H4 (cell line): ENCODE results near the gene STX18. TPM values are rescaled to one million over a fixed set of nuclear protein-coding genes. Genes with fewer than 3 reads are reported as not detected.
"Not testable (repeated sequence)": the region's sequence is repeated elsewhere in the genome, so short reads cannot be mapped to it uniquely, and the experiment has no call there.

ENCODE experiments used
- DNase-seq: peaks from one replicate; pipeline ENCODE4 v3.0.0-alpha.2; 2015; ENCODE audit warnings: low spot score
- total RNA-seq: library from RNA; depleted of rRNA; stranded (reverse); fragments of >200 nt; shearing (Covaris generic); gene quantifications from 2 replicates; pipeline ENCODE4 v1.2.3, GENCODE V29; 2014

The STX18 gene
- total RNA-seq, 1 experiment from 2014 or later = 36.2 TPM

DNA sequence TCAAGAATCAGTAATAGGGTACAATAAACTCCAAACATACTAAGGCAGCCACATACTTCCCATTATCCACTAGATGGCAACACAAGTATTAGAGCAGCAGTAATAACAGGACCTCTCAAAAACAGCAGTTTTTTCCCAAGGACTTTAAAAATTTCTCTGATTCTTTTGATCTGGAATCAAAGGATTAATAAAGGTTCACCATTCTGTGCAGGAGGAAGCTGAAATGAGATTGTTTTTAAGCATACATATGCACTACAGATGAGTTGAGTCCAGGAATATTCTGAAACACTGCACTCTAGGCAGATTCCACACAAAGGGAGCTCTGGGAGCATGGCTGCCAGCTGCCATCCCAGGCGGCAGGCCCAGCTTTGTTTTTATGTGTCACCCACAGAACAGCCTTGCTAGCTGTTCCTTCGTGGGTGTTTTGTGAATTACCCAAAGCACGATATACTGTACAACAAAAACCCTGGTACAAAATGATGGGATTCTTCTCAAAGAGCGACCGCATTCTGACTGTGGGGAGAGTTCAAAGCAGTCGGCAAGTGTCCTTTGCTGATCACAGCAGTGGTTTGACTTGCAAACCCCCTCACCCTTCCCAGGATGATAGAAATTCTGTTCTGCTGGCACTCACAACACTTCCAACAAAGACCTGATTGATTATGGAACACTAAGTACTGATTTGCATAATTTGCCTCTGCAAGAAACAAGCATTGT is 61.0 kb downstream of the STX18 start:
- DNase-seq = no peak

DNA sequence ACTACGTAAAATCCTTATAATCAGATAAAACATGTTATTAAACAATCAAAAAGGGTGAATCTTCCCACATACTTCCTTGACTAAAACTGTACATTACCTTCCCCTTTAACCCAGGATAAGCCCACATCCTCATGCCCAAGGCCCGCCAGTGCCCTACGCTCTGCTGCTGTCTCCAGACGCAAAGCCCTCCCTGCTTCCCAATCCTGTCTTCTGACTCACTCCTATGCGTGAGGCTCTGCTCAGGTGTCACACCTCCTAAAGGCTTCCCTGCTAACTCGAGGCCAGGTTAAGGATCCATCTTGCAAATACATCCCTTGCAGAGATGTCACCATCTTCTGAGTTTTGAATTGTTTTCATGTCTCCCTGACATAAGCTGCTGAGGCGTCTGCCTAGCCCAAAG is 61.6 kb downstream of the STX18 start:
- DNase-seq = no peak

DNA sequence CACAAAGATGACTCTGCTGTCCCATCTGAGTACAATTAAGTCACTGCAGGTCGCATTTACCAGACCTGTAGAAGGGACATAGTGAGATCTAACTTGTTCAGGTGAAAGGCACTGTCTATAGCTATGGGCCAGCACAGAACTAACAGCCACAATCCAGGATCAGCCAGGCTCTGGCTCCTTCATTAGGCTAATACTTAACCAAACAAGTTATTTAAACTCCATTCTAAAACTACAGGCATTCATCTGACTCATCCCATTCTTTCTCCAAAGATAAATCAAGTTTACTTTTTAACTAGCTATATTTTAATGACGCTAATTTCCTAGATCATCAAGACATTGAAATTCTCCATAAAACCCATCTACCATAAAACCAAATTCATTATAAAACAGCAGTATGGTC is 62.5 kb downstream of the STX18 start:
- DNase-seq = no peak

DNA sequence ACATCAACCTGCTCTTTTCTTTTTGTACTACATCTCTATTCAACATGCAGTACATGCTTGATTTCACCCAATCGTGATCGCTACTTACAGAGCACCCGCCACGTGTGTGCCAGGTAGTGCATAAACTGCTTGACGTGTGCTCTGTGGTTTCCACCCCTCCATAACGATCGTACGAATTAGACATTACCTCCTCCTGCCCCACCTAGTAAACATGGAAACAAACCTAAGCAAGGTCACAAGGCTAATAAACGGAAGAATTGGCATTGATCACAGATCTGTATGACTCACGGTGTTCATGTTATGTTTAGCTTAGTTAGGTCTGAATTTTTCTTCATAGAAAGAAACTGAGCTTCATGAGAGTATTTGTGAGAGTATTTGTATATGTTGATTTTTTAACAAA is 64.1 kb downstream of the STX18 start:
- no peak for DNase-seq

DNA sequence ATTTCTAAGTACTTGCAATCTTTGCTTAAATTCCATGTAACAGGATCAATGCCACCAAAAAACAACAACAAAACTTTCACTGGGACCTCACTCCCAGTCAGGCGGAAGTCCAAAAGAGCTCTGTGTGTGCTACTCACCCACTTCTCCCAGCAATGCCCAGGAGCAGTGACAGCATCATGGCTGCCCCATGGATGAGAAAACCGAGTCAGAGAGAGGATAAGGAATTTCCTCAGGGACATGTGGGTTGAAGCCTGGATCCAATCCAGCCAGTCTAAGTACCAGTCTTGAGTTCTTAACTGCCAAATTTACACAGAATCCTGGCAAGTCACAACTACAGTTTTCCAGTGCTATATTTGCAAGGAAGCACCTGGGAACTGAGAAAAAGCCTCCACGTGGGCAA is 64.5 kb downstream of the STX18 start:
- DNase-seq = no peak

DNA sequence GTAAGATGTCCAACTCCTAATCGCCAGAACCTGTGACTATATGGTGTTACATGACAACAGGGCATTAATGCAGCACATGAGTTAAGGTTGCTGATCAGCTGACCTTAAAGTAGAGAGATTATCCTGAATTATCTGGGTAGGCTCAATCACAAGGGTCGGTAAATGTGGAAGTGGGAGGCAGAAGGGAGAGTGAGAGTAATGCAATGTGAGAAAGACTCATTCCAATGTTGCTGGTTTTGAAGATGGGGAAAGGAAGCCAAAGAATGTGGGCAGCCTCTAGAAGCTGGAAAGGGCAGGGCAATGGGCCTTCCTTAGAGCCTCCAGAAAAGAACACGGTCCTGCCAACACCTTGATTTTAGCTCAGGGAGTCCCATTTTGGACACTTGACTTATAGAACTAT is 67.4 kb downstream of the STX18 start:
- no peak for DNase-seq

DNA sequence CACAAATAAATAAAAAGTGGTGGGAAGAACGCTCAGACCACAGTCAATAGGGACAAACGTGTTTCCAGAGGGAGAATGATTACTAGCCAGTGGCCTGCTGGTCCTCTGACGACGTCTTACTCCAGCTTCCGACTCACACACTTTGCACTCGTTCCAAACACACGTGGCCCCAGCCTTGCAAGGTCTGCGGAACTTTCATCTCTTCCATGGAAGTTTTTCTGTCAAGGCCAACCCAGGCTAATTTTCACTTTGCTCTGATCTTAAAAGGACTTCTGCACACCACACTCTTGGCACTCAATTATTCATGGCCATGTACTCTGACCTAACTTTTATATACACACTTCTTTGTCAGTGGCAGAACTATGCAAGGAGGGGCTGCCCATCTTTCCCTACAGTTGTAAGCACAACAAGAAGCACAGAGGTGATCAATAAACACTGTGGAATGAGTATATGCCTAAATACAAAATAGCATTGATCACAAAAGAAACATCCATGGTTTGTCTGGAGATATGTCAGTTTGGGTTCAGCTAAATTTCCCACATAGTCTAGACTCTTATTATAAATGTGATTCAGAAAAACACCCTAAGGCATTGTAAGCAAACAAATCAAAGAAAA is 69.4 kb downstream of the STX18 start:
- no peak for DNase-seq

DNA sequence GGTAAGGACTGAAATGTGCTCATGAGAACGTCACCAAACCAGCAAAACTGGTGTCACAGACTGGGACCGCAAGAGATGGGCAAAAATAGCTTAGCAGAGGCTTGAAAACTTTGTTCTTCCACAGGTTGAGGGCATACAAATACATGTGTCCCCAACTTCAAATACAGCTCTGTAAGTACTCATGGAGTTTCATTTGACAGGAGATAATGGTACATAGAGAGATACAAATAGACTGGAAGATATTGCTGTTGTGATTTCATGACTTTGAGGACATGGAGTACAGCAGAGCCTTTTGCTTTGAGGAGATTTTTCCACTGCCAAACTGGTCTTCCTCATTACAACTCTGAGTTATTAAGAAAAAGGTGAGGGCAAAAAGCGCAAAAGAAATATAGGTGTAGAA is 70.7 kb downstream of the STX18 start:
- no peak for DNase-seq

DNA sequence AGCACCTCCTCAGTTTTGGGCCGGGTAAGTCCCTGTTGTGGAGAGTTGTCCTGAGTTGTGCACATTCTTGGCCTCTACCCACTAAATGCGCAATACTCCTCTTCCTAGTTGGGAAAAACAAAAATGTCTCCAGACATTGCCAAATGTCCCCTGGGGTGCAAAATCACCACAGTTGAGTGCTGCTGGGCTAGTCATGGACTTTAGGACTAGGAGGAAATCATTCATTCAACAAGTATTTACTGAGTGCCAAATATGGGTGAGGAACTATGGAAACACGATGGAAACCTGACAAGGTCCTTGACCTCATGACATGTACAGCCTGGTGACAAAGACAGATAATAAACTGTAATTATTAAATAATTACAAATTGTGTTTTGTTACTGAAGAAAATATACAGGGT is 71.6 kb downstream of the STX18 start:
- no peak for DNase-seq

DNA sequence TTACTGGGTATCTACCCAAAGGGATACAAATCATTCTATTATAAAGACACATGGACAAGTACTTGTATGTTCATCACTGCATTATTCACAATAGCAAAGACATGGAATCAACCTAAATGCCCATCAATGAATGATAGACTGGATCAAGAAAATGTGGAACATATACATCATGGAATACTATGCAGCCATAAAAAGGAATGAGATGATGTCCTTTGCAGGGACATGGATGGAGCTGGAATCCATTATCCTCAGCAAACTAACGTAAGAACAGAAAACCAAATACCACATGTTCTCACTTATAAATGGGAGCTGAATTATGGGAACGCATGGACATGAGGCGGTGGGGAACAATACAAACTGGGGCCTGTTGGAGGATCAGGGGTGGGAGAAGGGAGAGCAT is 76.6 kb downstream of the STX18 start:
- DNase-seq = not testable (repeated sequence)

DNA sequence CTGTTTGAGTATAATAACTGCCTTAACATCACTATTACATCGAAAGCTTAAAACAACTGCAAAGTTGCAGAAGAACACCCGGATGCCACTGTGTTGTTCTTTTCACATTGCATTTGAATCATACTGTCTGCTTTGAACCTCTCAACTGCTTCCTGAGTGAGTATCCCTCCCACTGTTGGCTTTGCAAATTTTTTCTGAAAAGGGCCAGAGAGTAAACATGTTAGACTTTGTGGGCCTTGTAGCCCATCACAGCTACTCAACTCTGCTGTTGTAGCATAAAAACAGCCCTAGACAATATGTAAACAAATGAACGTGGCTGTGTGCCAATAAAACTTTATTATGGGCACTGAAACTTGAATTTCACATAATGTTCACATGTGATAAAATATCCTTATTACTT is 78.9 kb downstream of the STX18 start:
- no peak for DNase-seq

DNA sequence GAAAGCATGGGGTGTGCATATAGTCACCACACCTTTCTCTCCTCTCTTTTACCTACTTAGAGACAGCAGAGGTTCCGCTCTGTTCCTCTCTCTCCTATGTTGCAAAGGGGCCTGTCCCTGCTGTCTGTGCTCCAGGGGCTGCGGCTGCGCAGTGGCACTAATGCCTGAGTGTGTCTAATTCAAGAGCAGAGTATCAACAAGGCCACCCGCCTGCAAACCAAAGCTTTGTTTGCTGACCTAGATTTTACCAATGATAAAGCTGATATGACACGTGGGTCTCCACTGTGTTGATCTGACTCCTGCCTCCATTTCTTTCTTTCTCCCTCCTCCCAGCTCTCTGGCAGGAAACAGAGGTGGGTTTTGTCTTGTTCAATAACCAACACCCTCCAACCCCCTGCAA is 80.0 kb downstream of the STX18 start:
- no peak for DNase-seq

DNA sequence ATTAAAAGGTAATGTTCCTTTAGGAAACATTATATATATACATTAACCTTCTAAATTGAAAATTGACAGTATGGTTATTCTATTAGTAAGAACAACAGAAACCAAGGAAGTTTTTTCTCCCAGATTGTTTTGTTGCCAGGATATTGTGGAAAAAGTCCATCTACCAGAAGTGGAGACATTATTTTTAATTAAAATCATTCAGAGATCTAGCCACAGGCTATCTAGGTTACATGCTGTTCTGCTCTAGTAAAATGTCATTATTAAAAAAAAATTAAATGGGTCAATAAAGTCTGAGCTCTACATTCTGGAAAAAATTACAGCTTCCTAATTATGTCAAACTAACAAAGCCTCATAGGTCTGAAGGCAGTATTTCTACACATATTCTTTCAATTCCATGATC is 80.7 kb downstream of the STX18 start:
- DNase-seq = no peak

DNA sequence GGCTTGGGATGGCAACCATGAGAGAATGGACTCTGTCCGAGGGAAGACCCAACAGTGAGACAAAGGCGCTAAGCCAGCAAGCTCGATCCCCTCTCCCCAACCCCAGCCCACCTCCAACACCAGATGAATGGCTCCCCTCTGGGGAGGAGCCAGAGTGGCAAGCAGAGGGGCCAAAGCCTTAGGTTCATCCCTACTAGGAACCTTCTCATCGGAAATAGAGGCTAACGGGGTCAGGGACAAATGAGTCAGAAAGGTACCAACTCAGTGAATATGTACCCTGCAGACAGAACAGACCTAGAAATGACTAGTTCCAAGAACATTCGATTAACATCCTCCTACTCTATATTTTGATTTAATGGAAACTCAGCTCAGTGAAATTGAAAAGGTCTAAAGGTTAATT is 81.1 kb downstream of the STX18 start:
- no peak for DNase-seq

DNA sequence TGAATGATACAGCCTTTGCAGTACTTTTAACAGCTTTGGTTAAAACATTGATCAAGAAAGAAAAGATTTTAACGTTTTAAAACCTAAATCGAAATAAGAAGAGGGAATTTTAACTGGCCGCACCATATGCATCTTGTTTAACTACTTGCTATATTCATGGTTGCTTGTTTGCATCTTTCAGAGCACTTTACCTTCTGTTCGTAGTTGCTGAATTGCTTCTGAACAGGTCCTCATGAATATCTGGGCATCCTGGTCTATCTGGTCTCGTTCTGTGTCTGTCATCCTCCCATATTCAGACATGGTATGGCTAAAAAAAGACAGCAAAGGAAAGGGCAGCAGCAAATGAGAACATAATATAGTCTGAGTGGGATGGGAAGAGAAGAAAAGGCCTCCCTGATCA is 82.7 kb downstream of the STX18 start:
- no peak for DNase-seq

DNA sequence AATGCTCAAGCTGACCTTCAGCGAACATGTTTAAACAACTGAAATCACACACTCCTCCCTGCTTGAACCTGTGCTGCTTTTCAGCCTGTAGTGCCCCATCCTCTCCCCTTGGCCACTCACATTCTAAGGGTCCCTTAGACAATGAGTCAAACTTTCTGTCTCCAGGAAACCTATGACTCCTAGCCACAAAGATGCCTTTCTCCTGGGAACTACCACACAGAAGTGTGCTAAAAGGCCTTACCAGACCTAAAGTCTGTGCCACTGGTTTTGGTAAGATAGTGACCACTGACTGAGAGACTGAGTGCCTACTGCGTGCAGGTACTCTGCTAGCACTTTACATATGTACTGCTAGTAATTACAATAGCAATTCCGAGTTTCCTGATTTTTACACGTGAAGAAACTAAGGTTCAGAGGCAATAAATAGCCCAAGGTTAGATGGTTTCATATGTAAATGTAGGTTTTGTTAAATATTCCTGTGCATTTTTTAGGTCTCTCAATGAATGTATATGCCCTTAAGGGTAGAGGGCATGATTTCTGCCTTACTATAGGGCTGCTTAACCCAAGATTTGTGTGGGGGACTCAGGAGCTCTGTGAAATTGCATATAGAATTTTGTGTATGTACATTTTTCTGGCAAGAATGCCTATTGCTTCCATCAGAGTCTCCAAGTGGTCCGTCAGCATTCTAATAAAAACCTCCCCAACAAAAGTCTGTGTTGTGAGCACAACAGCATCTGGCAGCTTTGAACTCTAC is 83.9 kb downstream of the STX18 start:
- DNase-seq = no peak

DNA sequence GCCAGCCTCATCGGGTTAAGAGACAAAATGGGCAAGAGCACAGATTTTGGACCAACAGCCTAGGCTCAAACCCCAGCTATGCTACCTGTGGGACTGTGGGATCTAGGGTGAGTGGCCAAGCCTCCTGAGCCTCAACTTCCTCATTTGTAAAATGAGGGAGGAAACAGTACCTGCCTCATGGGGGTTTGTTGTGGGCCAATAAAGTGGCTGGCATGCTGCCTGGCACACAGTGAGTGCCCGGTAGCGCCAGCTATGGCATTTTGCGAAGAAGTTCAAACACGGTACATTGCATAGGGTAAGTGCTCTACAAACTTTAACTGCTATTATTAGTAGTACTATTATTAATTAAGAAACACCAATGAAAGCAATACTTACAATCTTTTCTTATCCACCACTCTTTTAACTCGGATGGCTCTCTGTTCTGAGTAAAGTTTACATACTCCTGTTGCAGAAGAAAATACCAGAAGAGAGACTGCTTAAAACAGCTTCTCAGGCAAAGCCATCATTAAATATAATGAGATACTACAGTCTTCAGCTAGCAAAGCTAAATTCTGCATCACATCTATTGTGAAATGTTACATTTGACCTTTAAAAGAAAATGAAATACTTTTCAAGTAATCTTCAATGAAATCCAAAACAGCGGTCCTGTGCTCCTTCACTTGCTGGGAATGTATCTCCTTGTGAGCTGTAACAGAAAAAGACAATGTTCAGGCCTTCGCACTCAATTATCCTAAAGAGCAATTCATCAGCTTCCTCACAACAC is 84.9 kb downstream of the STX18 start:
- no peak for DNase-seq

DNA sequence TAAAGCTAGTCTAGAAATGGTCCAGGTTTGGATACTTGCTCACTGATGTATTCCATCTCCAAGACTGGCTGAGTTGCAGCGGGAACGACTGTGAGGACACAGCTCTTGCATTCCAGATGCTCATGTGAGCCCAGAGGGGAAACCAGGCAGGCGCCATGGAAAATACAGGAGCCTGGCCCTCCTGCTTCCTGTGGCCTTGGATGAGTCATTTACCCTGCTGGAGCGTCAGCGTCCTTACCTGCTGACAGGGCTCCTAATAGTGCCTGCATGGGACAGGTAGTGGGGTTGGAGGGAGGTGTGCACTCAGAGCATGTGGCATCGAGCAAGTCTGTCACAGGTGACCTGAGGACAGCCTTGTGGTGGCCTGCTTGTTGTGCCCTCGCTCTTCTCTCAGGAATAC is 85.5 kb downstream of the STX18 start:
- no peak for DNase-seq

DNA sequence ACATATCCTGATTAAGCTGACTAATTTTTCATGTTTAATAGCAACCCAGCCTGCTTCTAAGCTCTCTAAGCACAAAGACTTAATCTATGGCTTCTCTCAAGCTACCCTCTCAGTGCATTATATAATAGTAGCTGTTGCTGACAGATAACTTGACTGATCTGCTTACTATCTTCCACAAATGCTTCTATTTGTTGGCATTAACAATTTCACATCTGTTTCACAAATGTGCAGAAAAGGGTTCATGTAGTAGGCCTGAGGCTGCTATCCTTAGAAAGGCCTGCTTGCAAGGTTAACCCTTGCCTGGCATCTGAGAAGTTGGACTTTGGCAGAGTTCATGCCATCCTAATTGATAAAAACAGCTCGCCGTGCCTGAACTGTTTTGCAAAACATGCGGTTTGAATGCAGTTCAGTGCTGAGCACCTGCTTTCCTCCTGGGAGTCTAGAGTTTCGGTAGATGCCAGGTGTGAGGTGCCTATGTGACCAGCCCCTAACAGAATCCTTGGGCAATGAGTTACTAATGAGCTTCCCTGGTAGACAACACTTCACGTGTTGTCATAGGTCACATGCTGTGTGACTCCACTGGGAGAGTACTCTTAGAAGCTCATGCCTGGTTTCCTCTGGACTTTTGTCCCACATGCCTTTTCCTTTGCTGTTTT is 86.5 kb downstream of the STX18 start:
- no peak for DNase-seq

DNA sequence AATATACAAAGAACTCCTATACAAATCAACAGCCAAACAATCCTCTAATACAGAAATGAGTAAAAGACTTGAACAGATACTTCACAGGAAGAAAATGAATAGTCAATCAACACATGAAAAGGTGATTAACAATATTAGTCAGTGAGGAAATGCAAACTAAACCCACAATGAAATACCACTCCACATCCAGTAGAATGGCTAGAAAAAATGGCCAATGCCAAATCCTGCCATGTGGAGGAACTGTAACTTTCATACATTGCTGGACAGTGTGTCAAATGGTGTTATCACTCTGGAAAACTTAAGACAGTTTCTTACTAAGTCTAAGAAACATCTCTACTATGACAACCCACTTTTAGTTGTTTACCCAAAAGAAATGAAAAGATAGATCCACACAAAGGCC is 95.4 kb downstream of the STX18 start:
- DNase-seq = no peak

DNA sequence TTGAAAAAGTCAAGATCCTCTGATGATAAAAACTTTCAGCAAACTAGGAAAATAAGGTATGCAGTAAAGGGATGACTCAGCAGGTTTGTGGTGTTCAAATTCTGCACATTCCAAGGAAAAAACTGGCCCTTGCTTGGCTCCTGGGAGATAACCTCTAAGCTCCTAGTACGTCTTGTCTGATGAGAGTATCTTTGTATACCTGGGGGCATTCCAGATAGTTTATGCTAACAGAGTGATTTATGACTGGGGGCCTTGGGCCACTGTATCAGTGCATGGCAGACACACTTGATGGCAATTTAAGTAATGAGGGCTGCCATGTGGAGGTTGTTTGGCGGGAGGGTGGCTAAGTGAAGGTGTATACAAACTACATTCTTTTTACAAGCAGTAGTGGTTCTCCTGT is 98.0 kb downstream of the STX18 start:
- peak; percentile 40 for DNase-seq
